ENCODE data around the gene RNASE7.
"Not testable (repeated sequence)": the region's sequence is repeated elsewhere in the genome, so short reads cannot be mapped to it uniquely, and the experiment has no call there.

The RNASE7 gene

DNA sequence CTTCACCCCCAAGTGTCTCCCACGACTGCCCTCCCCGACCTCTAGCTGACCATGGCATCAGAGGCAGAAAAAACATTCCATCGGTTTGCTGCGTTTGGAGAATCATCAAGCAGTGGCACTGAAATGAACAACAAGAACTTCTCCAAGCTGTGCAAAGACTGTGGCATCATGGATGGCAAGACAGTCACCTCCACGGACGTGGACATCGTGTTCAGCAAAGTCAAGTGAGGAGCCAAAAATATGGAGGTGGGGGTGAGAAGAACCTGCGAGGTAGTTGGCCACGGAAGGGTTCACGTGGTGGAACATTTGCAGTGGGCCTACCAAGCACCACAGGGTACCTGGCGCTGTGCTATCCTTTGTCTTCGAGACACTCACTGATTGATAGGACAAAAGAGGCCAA is 11.6 kb upstream of the RNASE7 start:
- H3K4me3 ChIP-seq (ENCODE audit: low read length) = no peak overlapping the region
- TF ChIP-seq ZNF274 (IDR thresholded peaks at IDR 0.05; ENCODE audit: low read depth, low read length) = no peak

DNA sequence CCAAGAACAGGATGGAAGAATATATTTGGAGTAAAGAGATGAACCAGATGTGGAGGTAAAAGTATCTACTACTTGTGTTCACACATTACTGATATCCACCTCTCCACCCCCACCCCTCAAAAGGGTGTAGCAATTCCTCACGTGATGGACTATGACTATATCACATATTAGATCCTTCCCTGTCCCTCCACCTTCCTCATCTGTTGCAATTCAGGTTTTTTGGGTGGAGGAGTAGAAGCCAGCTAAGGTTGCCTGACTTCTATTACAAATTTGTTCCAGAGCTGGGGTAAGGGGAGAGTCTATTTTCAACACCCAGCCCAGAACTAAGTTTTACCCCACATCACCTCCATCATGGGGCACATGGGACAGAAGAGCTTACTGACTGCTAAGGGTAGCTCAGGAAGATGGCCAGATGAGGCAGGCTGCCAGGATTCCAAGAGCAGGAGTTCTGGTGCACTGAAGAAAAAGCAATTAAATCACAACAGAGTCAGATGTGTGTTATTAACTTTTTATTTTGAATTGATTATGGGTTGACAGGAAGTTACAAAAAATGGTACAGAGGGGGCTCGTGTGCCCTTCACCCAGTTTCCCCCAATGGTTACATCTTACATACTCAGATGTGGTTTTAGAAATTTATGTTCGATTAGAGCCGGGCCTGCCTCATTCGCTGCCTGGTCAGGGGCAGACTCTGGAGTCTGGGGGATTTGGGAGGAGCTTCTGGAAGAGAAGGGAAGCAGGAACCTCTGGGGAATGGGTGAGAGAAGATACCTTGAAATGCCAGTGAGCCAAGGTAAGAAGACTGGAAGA is 9.6 kb upstream of the RNASE7 start:
- no peak for TF ChIP-seq ZNF274 (IDR thresholded peaks at IDR 0.05; ENCODE audit: low read depth, low read length)
- no peak overlapping the region for H3K4me3 ChIP-seq (ENCODE audit: low read length)

- H3K4me3 ChIP-seq (ENCODE audit: low read length) = no peak overlapping the region
- no peak for TF ChIP-seq ZNF274 (IDR thresholded peaks at IDR 0.05; ENCODE audit: low read depth, low read length)
These were observed 8.9 kb upstream of the RNASE7 start for GRCh38 chr14:21033133-21033698.

DNA sequence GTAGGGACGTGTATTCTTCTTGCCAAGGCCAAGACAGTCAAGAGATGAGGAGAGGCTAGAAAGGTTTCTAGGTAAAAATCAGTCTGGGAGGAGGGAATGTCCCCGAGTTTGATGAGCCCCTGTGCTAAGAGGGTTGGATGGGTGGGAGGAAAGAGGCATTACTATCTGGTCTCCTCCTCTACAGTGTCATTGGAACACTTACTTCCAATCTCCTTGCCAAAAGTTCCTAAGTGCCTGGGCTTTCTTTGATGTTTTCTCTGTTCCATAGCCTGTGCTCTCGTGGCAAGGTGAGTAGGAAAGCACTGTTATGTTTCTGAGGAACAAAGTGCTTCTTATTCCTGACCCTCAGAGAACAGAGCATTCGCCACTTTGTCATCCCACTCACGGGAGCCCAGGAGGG is 7.5 kb upstream of the RNASE7 start, which contains the start of gene RNASE13:
RNASE13 (minus strand) TSS at position 101 of the 400 bp plus-strand sequence. CDS start 519 bp downstream, outside the sequence.
- no peak within 1 kb of the TSS for H3K4me3 ChIP-seq (ENCODE audit: low read length)
- TF ChIP-seq ZNF274 (IDR thresholded peaks at IDR 0.05; ENCODE audit: low read depth, low read length) = no peak

DNA sequence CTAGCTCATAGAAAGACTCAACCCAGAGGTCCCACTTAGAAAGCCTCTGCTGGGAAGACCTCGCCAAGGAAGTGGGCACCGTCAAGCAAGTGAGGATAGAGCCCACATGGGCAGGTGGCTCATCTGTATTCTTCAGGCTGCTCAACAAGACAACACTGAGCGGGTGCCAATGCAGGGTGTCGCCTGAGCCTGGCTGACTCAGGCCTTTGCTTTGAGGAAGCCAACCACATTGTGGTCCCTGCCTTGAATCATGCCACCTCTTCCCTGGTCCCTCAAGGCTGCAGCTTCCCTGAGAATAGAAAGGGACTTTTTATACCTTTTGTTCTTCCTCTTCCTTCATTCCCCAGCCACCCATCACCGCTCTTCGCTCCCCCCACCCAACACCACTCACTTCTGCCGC is 5.4 kb upstream of the RNASE7 start:
- H3K4me3 ChIP-seq (ENCODE audit: low read length) = no peak overlapping the region
- no peak for TF ChIP-seq ZNF274 (IDR thresholded peaks at IDR 0.05; ENCODE audit: low read depth, low read length)

GRCh38 chr14:21037156-21037555 is 5.0 kb upstream of the RNASE7 start:
- H3K4me3 ChIP-seq (ENCODE audit: low read length) = no peak overlapping the region

GRCh38 chr14:21038441-21039422 is 3.4 kb upstream of the RNASE7 start:
- TF ChIP-seq ZNF274 (IDR thresholded peaks at IDR 0.05; ENCODE audit: low read depth, low read length) = no peak
- H3K4me3 ChIP-seq (ENCODE audit: low read length) = no peak overlapping the region

More at GRCh38 chr14:21037156-21037555, 5.0 kb upstream of the RNASE7 start:
- no peak for TF ChIP-seq ZNF274 (IDR thresholded peaks at IDR 0.05; ENCODE audit: low read depth, low read length)

GRCh38 chr14:21039585-21040369 is 2.4 kb upstream of the RNASE7 start:
- H3K4me3 ChIP-seq (ENCODE audit: low read length) = no peak overlapping the region
- TF ChIP-seq ZNF274 (IDR thresholded peaks at IDR 0.05; ENCODE audit: low read depth, low read length) = no peak

DNA sequence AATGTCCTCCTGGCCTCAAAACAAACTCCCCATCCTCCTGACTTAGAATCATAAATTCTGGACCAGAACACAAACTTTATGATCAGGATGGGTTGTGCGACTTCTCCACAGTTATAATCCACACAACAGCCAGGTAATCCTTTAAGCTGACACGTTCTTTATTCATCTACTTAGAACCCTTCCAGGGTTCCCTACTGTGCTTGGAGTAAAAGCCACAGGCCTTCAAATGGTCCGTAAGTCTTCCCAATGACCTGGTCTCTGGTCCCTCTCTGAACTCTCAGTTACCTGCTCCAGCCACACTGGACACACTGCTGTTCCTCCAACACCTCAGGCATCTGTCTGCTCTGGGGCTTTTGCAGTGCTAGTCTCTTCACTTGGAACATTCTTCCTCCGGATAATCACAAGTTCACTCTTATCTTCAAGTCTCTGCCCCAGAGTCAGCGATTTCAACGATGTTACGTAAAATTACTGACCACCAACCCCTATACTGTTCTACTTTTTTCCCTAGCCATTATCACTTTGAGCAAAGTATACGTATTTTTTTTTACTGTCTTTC is 1.7 kb upstream of the RNASE7 start:
- TF ChIP-seq ZNF274 (IDR thresholded peaks at IDR 0.05; ENCODE audit: low read depth, low read length) = no peak
- H3K4me3 ChIP-seq (ENCODE audit: low read length) = no peak overlapping the region

DNA sequence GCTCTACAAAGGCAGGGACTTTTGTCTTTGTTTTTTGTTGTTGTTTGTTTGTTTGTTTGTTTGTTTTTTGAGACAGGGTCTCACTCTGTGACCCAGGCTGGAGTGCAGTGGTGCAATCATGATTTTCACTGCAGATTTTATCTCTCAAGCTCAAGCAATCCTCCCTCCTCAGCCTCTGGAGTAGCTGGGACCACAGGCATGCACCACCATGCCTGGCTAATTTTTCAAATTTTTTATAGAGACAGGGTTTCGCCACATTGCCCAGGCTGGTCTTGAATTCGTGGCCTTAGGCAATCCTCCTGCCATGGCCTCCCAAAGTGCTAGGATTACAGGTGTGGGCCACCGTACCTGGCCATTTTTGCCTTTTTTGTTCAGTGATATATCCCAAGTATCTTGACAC is 1.2 kb upstream of the RNASE7 start:
- not testable (repeated sequence) for H3K4me3 ChIP-seq (ENCODE audit: low read length)

- H3K4me3 ChIP-seq (ENCODE audit: low read length) = no peak overlapping the region
- TF ChIP-seq ZNF274 (IDR thresholded peaks at IDR 0.05; ENCODE audit: low read depth, low read length) = no peak
These were observed 756 bp downstream of the RNASE7 start for GRCh38 chr14:21042918-21043317.

GRCh38 chr14:21043387-21043973 is 1.3 kb downstream of the RNASE7 start:
- no peak for TF ChIP-seq ZNF274 (IDR thresholded peaks at IDR 0.05; ENCODE audit: low read depth, low read length)
- no peak overlapping the region for H3K4me3 ChIP-seq (ENCODE audit: low read length)
